Lung (tissue), 12 donors: ENCODE measurements around the gene HPSE2. TPM values are rescaled to one million over a fixed set of nuclear protein-coding genes. Genes with fewer than 3 reads are reported as not detected.

Source experiments
- ATAC-seq: fragments of 200-7000 bp; cut with Tn5 transposase; one replicate; pipeline ENCODE4 v1.9.1; 2020; ENCODE audit warnings: moderate number of reproducible peaks; ENCODE audit not compliant: insufficient read depth, low FRiP score
- DNase-seq, 3 donors: peaks; one replicate each; pipeline ENCODE4 v3.0.0-alpha.2; 2013 to 2017
- H3K27ac ChIP-seq, 2 donors: one replicate each; pipeline ENCODE4 v1.5.1; 2013; ENCODE audit warnings: mild to moderate bottlenecking in 2 of 2, moderate library complexity in 2 of 2, control low read depth in 1 of 2, inconsistent platforms in 1 of 2, low read depth in 1 of 2, low read length in 1 of 2
- H3K27me3 ChIP-seq, 3 donors: one replicate each; pipeline ENCODE4 v1.5.1; 2013; ENCODE audit warnings: low read length in 2 of 3; ENCODE audit not compliant: control insufficient read depth in 3 of 3, insufficient read depth in 3 of 3
- H3K36me3 ChIP-seq, 4 donors: one replicate each; pipeline ENCODE4 v1.5.1; 2013; ENCODE audit warnings: low read length in 4 of 4, mild to moderate bottlenecking in 1 of 4, moderate library complexity in 1 of 4; ENCODE audit not compliant: control insufficient read depth in 4 of 4, insufficient read depth in 4 of 4
- H3K4me1 ChIP-seq, 5 donors: one replicate each; pipeline ENCODE4 v1.5.1; 2013; ENCODE audit warnings: low read length in 5 of 5, mild to moderate bottlenecking in 2 of 5, moderate library complexity in 1 of 5; ENCODE audit not compliant: control insufficient read depth in 5 of 5, insufficient read depth in 5 of 5
- H3K4me3 ChIP-seq: one replicate; pipeline ENCODE4 v1.5.1; 2013; ENCODE audit warnings: mild to moderate bottlenecking, control low read depth, moderate library complexity
- H3K9ac ChIP-seq, 2 donors: one replicate each; pipeline ENCODE4 v1.5.1; 2013; ENCODE audit warnings: low read length in 2 of 2, control low read depth in 1 of 2; ENCODE audit not compliant: insufficient read depth in 1 of 2
- H3K9me3 ChIP-seq, 4 donors: one replicate each; pipeline ENCODE4 v1.5.1; 2013; ENCODE audit warnings: low read length in 3 of 4, mild to moderate bottlenecking in 1 of 4, moderate library complexity in 1 of 4; ENCODE audit not compliant: control insufficient read depth in 4 of 4, insufficient read depth in 3 of 4
- WGBS, 2 donors: extraction: QIAGEN DNeasy Blood & Tissue Kit; methylation state at CpG; one replicate each; pipeline ENCODE4 v1.1.7; 2013; 5-methylcytosine and 5-hydroxymethylcytosine counted together
- polyA plus RNA-seq, 2 donors: library from polyadenylated mRNA; stranded (reverse); fragments of 200-250 nt; gene quantifications; one replicate each; pipeline ENCODE4 v1.2.1, GENCODE V29; 2013
- total RNA-seq, 2 donors: library from RNA; depleted of rRNA in 1 of 2; stranded (reverse); fragments of >200 nt in 1 of 2; gene quantifications; one replicate each; pipeline ENCODE4 v1.2.1, GENCODE V29; 2014 to 2021
- TF ChIP-seq, protein P1 (sequence below): IDR thresholded peaks from 2 replicates; pipeline ENCODE4 v1.5.1; 2012; ENCODE audit warnings: mild to moderate bottlenecking; ENCODE audit errors: control extremely low read depth, extremely low read depth
- donor health status: control.
- donor health status: control.
- donor health status: Bipolar disorder and iron deficiency.
- donor health status: healthy.
- donor health status: DM: yes; HTN: yes; CAD: no.

HPSE2 gene
- total and polyA plus RNA-seq, 4 donors, result 0.32 to 47.3 (median 1.9) TPM

DNA sequence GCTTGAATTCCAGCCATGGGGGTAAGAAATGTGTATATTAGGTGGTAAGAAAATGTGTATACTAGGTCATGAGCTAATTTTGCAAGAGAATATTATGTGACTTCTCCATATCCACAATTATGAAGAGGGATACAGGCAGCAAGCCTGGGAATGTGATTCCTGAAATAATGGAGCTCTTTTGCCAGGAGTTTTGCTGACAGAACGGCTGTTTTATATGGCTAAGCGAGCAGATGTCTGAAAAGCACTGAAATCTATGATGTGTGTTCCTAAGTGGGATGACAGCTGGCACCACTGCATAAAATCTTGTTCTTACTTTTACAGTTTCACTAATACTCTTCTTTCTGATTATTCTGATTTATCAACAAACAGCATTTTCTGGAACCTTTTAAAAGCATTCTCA, 402.9 kb downstream of the HPSE2 start:
- no peak overlapping the region for H3K4me3 ChIP-seq
- TF ChIP-seq, protein P1, sequence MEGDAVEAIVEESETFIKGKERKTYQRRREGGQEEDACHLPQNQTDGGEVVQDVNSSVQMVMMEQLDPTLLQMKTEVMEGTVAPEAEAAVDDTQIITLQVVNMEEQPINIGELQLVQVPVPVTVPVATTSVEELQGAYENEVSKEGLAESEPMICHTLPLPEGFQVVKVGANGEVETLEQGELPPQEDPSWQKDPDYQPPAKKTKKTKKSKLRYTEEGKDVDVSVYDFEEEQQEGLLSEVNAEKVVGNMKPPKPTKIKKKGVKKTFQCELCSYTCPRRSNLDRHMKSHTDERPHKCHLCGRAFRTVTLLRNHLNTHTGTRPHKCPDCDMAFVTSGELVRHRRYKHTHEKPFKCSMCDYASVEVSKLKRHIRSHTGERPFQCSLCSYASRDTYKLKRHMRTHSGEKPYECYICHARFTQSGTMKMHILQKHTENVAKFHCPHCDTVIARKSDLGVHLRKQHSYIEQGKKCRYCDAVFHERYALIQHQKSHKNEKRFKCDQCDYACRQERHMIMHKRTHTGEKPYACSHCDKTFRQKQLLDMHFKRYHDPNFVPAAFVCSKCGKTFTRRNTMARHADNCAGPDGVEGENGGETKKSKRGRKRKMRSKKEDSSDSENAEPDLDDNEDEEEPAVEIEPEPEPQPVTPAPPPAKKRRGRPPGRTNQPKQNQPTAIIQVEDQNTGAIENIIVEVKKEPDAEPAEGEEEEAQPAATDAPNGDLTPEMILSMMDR, result no peak
- H3K9me3 ChIP-seq, result no peaks in the 10 kb centered on the region
- H3K27ac ChIP-seq, result no peak overlapping the region
- DNase-seq, result peak; percentile 57 to 94 (median 90)
- 69 to 82% methylated on average over 2 of the region's 2 CpGs for WGBS, 2 donors
- H3K27me3 ChIP-seq, result no peaks in the 10 kb centered on the region
- no peaks in the 10 kb centered on the region for H3K36me3 ChIP-seq
- no peak overlapping the region for H3K9ac ChIP-seq
- peaks cover 0 to 60% (median 6%) of the 10 kb centered on the region in 5 donors for H3K4me1 ChIP-seq
- ATAC-seq, result no peak

DNA sequence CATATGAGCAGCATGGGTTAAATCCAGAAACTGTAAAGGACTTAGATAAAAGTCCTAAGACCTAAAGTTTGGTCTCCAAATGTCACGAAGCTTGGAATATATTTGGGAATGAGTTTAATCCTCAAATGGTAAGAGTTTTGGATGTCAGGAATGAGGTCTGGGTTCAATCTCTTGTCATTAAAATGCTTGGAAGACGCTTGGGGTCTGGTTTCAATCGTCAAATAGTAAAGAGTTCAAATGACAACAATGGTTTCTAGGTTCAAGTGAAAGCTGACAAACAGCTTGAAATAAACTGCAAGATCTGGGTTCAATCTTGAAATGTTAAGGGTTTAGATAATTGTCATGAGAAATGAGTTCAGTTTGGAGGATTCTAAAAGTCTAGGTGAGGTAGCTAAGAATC, 403.5 kb downstream of the HPSE2 start:
- Histone ChIP-seq H3K36me3 (no peaks in the 10 kb centered on the region), H3K9ac (no peak overlapping the region), H3K9me3 (no peaks in the 10 kb centered on the region), H3K4me1 (peaks cover 0 to 60% (median 6%) of the 10 kb centered on the region in 5 donors), H3K27me3 (no peaks in the 10 kb centered on the region), H3K4me3 (no peak overlapping the region), H3K27ac (no peak overlapping the region)
- 66 to 83% methylated on average over 3 of the region's 3 CpGs for WGBS, 2 donors
- TF ChIP-seq, protein P1, result no peak
- ATAC-seq, result no peak
- peak in 2 of 3 donors; percentile 81 to 83 for DNase-seq

DNA sequence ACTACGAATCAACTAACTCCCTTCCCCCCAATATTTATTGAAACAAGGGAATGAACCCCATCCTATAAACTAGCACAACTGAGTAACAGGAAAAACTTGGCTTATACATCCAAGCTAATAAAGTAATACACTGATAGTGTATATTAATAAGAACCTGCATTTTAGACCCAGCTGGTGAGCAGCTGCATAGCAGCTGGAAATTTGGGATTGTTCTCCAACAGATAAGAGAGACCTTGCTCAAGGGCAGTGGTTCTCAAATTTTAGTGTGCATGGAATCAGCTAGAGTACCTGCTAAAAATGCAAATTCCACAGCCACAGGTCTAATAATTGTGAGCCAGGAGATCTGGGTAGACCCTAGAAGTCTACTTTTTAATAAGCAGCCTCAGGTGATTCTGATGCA, 404.3 kb downstream of the HPSE2 start:
- WGBS, 2 donors, result 80 to 86% methylated on average over 1 of the region's 1 CpG
- Histone ChIP-seq H3K27ac (no peak overlapping the region), H3K9ac (no peak overlapping the region), H3K36me3 (no peaks in the 10 kb centered on the region), H3K4me3 (no peak overlapping the region), H3K27me3 (no peaks in the 10 kb centered on the region), H3K4me1 (peaks cover 0 to 59% (median 6%) of the 10 kb centered on the region in 5 donors), H3K9me3 (no peaks in the 10 kb centered on the region)
- ATAC-seq, result no peak
- TF ChIP-seq, protein P1, result no peak
- peak; percentile 24 to 65 (median 64) for DNase-seq

DNA sequence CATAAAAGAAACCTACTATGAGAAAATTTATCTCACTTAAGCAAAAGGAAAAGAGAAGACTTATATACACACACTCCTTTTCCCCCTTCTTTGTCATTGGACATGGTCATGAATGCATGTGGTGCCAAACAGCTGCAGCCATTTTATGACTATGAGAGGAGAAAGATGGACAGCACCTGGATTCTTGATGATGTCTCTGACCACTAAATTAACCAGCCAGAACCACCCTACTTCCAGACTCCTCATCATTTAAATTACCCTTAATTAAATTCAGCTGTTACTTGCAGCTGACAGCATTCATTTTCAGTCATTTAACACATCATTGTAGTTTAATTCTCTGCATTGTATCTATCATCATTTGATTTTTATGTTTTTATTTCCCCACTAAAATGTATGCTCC, 409.9 kb downstream of the HPSE2 start:
- Histone ChIP-seq H3K9ac (no peak overlapping the region), H3K4me1 (peaks cover 0 to 5% (median 0%) of the 10 kb centered on the region in 5 donors), H3K27ac (no peak overlapping the region), H3K36me3 (no peaks in the 10 kb centered on the region), H3K9me3 (peaks cover 0 to 3% (median 0%) of the 10 kb centered on the region in 4 donors), H3K27me3 (no peaks in the 10 kb centered on the region), H3K4me3 (no peak overlapping the region)
- no peak for ATAC-seq
- TF ChIP-seq, protein P1, result no peak
- DNase-seq, result peak; percentile 51 to 82 (median 80)
